ENCODE results near the gene U2AF1L4. TPM values are rescaled to one million over a fixed set of nuclear protein-coding genes. Genes with fewer than 3 reads are reported as not detected.
A peak's percentile ranks its signal among the peaks of the same experiment; 100 is the strongest.
"Not testable (repeated sequence)": the region's sequence is repeated elsewhere in the genome, so short reads cannot be mapped to it uniquely, and the experiment has no call there.

The U2AF1L4 gene
- total RNA-seq, 1 donor from 2014 or later, result 12.8 TPM

- no peak for DNase-seq (ENCODE audit: low spot score)
Observed at GRCh38 chr19:35727956-35728706, 17.1 kb downstream of the U2AF1L4 start.

GRCh38 chr19:35727053-35727955 lies 17.9 kb downstream of the U2AF1L4 start:
- DNase-seq (ENCODE audit: low spot score), result no peak

GRCh38 chr19:35725216-35725861 lies 19.9 kb downstream of the U2AF1L4 start:
- DNase-seq (ENCODE audit: low spot score), result no peak

- no peak for DNase-seq (ENCODE audit: low spot score)
Observed at GRCh38 chr19:35724560-35724959, 20.7 kb downstream of the U2AF1L4 start.

GRCh38 chr19:35724132-35724531 lies 21.1 kb downstream of the U2AF1L4 start:
- DNase-seq (ENCODE audit: low spot score), result not testable (repeated sequence)

- no peak for DNase-seq (ENCODE audit: low spot score)
Observed at GRCh38 chr19:35723671-35724070, 21.5 kb downstream of the U2AF1L4 start.

- no peak for DNase-seq (ENCODE audit: low spot score)
Observed at GRCh38 chr19:35722897-35723296, 22.3 kb downstream of the U2AF1L4 start.

GRCh38 chr19:35722461-35722860 lies 22.8 kb downstream of the U2AF1L4 start:
- DNase-seq (ENCODE audit: low spot score), result no peak

GRCh38 chr19:35721374-35721773 lies 23.8 kb downstream of the U2AF1L4 start:
- no peak for DNase-seq (ENCODE audit: low spot score)

GRCh38 chr19:35720648-35721047 lies 24.6 kb downstream of the U2AF1L4 start:
- DNase-seq (ENCODE audit: low spot score), result no peak

GRCh38 chr19:35720163-35720524 lies 25.1 kb downstream of the U2AF1L4 start:
- DNase-seq (ENCODE audit: low spot score), result no peak

- DNase-seq (ENCODE audit: low spot score), result no peak
Observed at GRCh38 chr19:35719402-35720162, 25.6 kb downstream of the U2AF1L4 start.

- no peak for DNase-seq (ENCODE audit: low spot score)
Observed at GRCh38 chr19:35718345-35719041, 26.7 kb downstream of the U2AF1L4 start.

GRCh38 chr19:35717665-35718344 lies 27.4 kb downstream of the U2AF1L4 start, which contains the start of gene KMT2B:
Gene KMT2B (plus strand): TSS chr19:35718003. CDS start chr19:35718019, 16 bp downstream.
- DNase-seq (ENCODE audit: low spot score), result no peak

GRCh38 chr19:35716801-35717664 lies 28.2 kb downstream of the U2AF1L4 start:
- peak; percentile 97 for DNase-seq (ENCODE audit: low spot score)

GRCh38 chr19:35715981-35716800 lies 29.0 kb downstream of the U2AF1L4 start:
- DNase-seq (ENCODE audit: low spot score), result no peak

GRCh38 chr19:35715355-35715809 lies 29.8 kb downstream of the U2AF1L4 start:
- DNase-seq (ENCODE audit: low spot score), result no peak
